Lung (tissue), 12 donors: ENCODE data around the gene LLGL2. TPM values are rescaled to one million over a fixed set of nuclear protein-coding genes. Genes with fewer than 3 reads are reported as not detected.

Experiments used
- ATAC-seq: fragments of 200-7000 bp; cut with Tn5 transposase; one replicate; pipeline ENCODE4 v1.9.1; 2020; ENCODE audit warnings: moderate number of reproducible peaks; ENCODE audit not compliant: insufficient read depth, low FRiP score
- DNase-seq, 3 donors: peaks; one replicate each; pipeline ENCODE4 v3.0.0-alpha.2; 2013 to 2017
- H3K27ac ChIP-seq, 2 donors: one replicate each; pipeline ENCODE4 v1.5.1; 2013; ENCODE audit warnings: mild to moderate bottlenecking in 2 of 2, moderate library complexity in 2 of 2, control low read depth in 1 of 2, inconsistent platforms in 1 of 2, low read depth in 1 of 2, low read length in 1 of 2
- H3K27me3 ChIP-seq, 3 donors: one replicate each; pipeline ENCODE4 v1.5.1; 2013; ENCODE audit warnings: low read length in 2 of 3; ENCODE audit not compliant: control insufficient read depth in 3 of 3, insufficient read depth in 3 of 3
- H3K36me3 ChIP-seq, 4 donors: one replicate each; pipeline ENCODE4 v1.5.1; 2013; ENCODE audit warnings: low read length in 4 of 4, mild to moderate bottlenecking in 1 of 4, moderate library complexity in 1 of 4; ENCODE audit not compliant: control insufficient read depth in 4 of 4, insufficient read depth in 4 of 4
- H3K4me1 ChIP-seq, 5 donors: one replicate each; pipeline ENCODE4 v1.5.1; 2013; ENCODE audit warnings: low read length in 5 of 5, mild to moderate bottlenecking in 2 of 5, moderate library complexity in 1 of 5; ENCODE audit not compliant: control insufficient read depth in 5 of 5, insufficient read depth in 5 of 5
- H3K4me3 ChIP-seq: one replicate; pipeline ENCODE4 v1.5.1; 2013; ENCODE audit warnings: mild to moderate bottlenecking, control low read depth, moderate library complexity
- H3K9ac ChIP-seq, 2 donors: one replicate each; pipeline ENCODE4 v1.5.1; 2013; ENCODE audit warnings: low read length in 2 of 2, control low read depth in 1 of 2; ENCODE audit not compliant: insufficient read depth in 1 of 2
- H3K9me3 ChIP-seq, 4 donors: one replicate each; pipeline ENCODE4 v1.5.1; 2013; ENCODE audit warnings: low read length in 3 of 4, mild to moderate bottlenecking in 1 of 4, moderate library complexity in 1 of 4; ENCODE audit not compliant: control insufficient read depth in 4 of 4, insufficient read depth in 3 of 4
- CTCF ChIP-seq: IDR thresholded peaks from 2 replicates; pipeline ENCODE4 v1.5.1; 2012; ENCODE audit warnings: mild to moderate bottlenecking; ENCODE audit errors: control extremely low read depth, extremely low read depth
- WGBS, 2 donors: extraction: QIAGEN DNeasy Blood & Tissue Kit; methylation state at CpG; one replicate each; pipeline ENCODE4 v1.1.7; 2013; 5-methylcytosine and 5-hydroxymethylcytosine counted together
- polyA plus RNA-seq, 2 donors: library from polyadenylated mRNA; stranded (reverse); fragments of 200-250 nt; gene quantifications; one replicate each; pipeline ENCODE4 v1.2.1, GENCODE V29; 2013
- total RNA-seq, 2 donors: library from RNA; depleted of rRNA in 1 of 2; stranded (reverse); fragments of >200 nt in 1 of 2; gene quantifications; one replicate each; pipeline ENCODE4 v1.2.1, GENCODE V29; 2014 to 2021
- donor health status: control.
- donor health status: control.
- donor health status: Bipolar disorder and iron deficiency.
- donor health status: healthy.
- donor health status: DM: yes; HTN: yes; CAD: no.

LLGL2 gene
- total and polyA plus RNA-seq, 4 donors, result 80.5 to 199 (median 149) TPM

- H3K9ac ChIP-seq, result no peak overlapping the region
- TF ChIP-seq CTCF, result no peak
- no peaks in the 10 kb centered on the region for H3K9me3 ChIP-seq
- no peak overlapping the region for H3K27ac ChIP-seq
- H3K4me1 ChIP-seq, result peaks cover 0 to 3% (median 0%) of the 10 kb centered on the region in 5 donors
- no peaks in the 10 kb centered on the region for H3K27me3 ChIP-seq
- DNase-seq (no peak), ATAC-seq (no peak)
- H3K4me3 ChIP-seq, result no peak overlapping the region
- H3K36me3 ChIP-seq, result peaks cover 3 to 80% (median 26%) of the 10 kb centered on the region in 4 donors
- 93 to 94% methylated on average over 10 to 11 of the region's 11 CpGs for WGBS, 2 donors
Measured at GRCh38 chr17:75496005-75496404, 29.5 kb upstream of the LLGL2 start.

- 33 to 59% methylated on average over 21 of the region's 21 CpGs for WGBS, 2 donors
- no peaks in the 10 kb centered on the region for H3K9me3 ChIP-seq
- H3K4me3 ChIP-seq, result no peak overlapping the region
- no peak overlapping the region for H3K9ac ChIP-seq
- no peak for TF ChIP-seq CTCF
- DNase-seq (no peak), ATAC-seq (no peak)
- H3K27me3 ChIP-seq, result no peaks in the 10 kb centered on the region
- H3K36me3 ChIP-seq, result peaks cover 2 to 83% (median 25%) of the 10 kb centered on the region in 4 donors
- no peaks in the 10 kb centered on the region for H3K4me1 ChIP-seq
- peak overlapping the region in 1 of 2 donors; percentile 40 for H3K27ac ChIP-seq
Measured at GRCh38 chr17:75498039-75498725, 27.3 kb upstream of the LLGL2 start.

GRCh38 chr17:75498726-75499213 is 26.7 kb upstream of the LLGL2 start:
- Histone ChIP-seq H3K36me3 (peaks cover 0 to 83% (median 20%) of the 10 kb centered on the region in 4 donors), H3K9ac (no peak overlapping the region), H3K9me3 (no peaks in the 10 kb centered on the region), H3K27ac (peak overlapping the region in 1 of 2 donors; percentile 40), H3K4me1 (no peaks in the 10 kb centered on the region), H3K4me3 (no peak overlapping the region), H3K27me3 (no peaks in the 10 kb centered on the region)
- no peak for ATAC-seq
- TF ChIP-seq CTCF, result no peak
- WGBS, 2 donors, result 37 to 51% methylated on average over 16 of the region's 16 CpGs
- DNase-seq, result no peak
